CD4-positive, alpha-beta T cell treated with Interleukin-21 for 1 hour (primary cell): ENCODE measurements around the gene APOF.
"Not testable (repeated sequence)": the region's sequence is repeated elsewhere in the genome, so short reads cannot be mapped to it uniquely, and the experiment has no call there.

ENCODE experiments used
- DNase-seq: peaks from one replicate; pipeline ENCODE4 v3.0.0-alpha.2; 2020

APOF gene

DNA sequence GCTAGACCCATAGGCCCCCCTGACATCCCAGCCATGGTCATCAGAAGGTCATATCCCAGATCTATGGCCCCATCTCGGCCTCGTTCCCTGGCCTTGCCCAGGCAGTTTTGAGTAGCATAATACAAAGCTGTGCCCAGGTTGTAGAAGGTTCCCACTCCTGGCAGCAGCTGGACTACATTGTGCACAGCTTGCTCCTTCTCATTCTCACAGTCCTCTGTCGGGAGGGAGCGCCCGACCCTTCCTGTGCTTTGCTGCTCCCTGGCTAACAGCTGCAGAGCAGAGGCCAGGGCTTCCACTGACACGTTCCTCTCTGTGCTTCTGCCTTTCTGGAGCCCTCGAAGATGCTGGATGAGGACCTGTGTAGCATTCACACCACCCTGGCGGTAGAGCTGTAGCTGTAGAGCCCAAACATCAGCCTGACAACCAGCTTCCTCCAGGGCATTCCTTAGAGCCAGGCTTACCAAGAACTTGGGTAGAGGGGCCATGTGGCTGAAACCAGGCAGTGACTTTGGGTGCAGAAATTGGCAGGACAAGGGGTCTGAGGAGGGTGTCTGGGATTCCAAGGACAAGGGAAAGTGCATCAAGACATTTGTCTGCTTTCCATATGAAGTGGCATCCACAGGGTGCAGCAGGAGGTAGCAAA is 1.0 kb downstream of the APOF start:
- DNase-seq, result no peak

DNA sequence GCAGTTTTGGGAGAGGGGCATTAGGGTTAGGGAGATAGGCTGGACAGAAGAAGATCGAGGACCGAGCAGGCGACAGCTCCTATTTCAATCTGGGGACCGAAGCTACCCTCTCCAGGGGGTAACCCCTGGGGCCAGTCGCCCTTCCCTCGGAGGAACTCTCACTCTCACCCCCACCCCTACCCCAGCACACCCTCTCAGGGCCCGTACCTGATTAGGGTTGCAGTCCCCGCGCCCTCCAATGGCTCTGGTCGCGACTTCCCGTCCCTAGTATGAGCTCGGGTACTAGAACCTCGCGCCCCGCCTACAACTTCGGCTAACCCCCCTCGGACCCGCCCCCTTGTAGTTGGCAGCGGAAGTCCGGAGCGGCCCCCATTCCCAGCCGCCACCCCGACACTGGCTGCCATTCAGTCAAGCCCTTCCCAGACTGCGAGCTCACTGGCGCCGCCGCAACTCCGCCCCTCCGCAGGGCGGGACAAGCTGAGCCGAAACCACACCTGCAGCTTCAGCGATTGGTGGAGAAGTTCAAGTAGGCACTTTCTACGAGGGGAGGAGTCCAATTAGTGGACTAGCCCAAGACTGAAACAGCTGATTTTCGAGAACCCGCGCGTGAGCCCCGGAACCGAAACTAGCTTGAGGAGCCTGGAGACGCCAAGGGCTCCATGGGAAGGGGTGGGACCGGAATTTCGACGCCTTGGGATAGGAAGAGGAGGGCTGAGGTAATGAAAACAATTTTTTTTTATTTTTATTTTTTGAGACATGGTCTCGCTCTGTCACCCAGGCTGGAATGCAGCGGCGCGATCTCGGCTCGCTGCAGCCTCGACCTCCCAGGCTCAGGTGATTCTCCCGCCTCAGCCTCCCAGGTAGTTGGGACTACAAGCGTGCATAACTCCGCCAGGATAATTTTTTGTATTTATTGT is 2.5 kb downstream of the APOF start, which contains the start of gene STAT2:
Gene STAT2 (minus strand): TSS at position 257 of the 917 bp plus-strand sequence. CDS start 3,536 bp downstream, outside the sequence.
- DNase-seq, result peak; percentile 100

- peak; percentile 15 for DNase-seq
Observed at GRCh38 chr12:56358836-56359532, 3.7 kb downstream of the APOF start.

DNA sequence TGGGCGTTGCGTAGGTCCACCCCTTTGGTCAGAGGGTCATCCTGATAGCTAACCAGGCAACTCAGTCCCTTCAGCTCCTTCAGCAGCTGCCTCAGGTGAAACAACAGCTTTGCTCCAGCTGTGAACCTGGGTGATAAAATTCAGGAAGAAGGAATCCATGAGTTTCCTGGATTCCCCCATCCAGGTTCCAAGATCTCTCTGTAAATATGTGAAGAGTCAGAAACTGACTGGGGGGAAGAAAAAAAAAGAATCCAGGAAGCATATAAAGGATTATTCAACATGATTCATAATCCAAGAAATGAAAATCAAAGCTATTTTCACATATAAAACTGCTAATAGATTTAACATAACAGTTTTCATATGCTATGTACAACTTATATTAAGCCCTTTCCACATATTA is 11.3 kb downstream of the APOF start:
- no peak for DNase-seq

DNA sequence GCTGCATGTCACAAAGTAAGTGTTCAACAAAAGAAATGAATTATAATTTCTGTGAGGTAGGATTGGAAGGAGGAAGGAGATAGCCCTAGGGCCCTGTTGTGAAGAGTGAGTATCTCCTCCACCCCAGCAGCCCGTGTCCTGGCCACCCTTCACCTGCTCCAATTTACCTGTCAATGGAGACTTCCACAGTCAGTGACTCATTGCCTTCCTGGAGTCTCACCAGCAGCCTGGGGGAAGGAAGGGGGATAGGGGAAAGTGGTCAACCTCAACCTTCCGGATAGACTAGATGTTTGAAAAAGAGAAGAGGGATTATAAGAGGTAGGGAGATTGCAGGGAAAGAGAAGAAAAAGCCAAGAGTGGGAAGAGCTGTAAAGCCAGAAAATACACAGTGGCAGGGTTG is 12.0 kb downstream of the APOF start:
- no peak for DNase-seq

DNA sequence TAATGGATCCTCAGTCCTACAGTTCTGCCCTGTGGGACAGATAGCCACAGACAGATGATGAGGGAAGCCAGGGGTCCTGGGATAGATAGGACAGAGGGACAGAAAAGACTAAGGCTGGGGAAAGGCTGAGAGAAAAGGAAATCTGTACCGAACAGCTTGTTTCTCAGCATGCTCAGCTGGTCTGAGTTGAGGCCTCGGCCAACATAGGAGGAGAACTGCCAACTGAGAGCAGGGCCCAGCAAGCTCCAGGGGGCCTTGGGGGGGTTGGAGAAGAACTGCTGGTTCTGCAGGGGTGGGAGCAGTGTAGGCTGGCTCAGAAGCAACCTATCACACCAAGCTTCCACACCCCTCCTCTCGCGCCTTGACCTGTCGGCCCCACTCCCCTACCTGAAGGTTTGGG is 13.9 kb downstream of the APOF start:
- no peak for DNase-seq

GRCh38 chr12:56347255-56347654 is 15.4 kb downstream of the APOF start:
- not testable (repeated sequence) for DNase-seq

GRCh38 chr12:56346675-56347074 is 16.0 kb downstream of the APOF start:
- DNase-seq, result peak; percentile 10

- not testable (repeated sequence) for DNase-seq
Observed at GRCh38 chr12:56342290-56342689, 20.4 kb downstream of the APOF start.

GRCh38 chr12:56341616-56342015 is 21.0 kb downstream of the APOF start:
- no peak for DNase-seq

GRCh38 chr12:56339158-56339422 is 23.6 kb downstream of the APOF start:
- DNase-seq, result no peak

DNA sequence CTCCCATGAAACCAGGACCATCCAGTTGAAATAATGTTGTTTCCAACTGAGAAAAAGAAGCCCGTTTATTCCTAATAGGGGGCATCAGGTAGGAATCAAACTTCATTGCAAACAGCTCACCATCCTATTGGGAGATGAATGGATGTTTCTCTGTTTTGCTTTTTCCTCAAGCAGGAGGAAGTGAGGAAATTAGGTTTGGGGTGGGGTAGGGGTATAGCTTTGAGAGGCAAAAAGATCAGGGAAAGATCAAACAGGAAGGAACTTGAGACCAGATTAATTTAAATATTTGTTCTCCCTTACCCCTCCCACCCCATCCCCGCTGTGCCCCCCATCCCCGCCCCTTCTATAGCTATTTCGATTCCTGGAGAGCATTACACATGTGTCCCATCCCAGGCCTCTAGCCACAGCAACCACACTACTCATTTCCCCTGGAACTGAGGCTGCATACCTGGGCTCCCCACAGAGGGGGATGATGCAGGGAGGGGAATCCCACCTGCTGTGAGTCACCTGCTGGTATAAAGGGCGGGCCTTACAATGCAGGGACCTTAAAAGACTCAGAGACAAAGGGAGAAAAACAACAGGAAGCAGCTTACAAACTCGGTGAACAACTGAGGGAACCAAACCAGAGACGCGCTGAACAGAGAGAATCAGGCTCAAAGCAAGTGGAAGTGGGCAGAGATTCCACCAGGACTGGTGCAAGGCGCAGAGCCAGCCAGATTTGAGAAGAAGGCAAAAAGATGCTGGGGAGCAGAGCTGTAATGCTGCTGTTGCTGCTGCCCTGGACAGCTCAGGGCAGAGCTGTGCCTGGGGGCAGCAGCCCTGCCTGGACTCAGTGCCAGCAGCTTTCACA is 24.1 kb downstream of the APOF start, which contains the start of gene IL23A:
Gene IL23A (plus strand): TSS at position 577 of the 850 bp plus-strand sequence. CDS start 161 bp downstream, at position 738.
- DNase-seq, result peak; percentile 93

DNA sequence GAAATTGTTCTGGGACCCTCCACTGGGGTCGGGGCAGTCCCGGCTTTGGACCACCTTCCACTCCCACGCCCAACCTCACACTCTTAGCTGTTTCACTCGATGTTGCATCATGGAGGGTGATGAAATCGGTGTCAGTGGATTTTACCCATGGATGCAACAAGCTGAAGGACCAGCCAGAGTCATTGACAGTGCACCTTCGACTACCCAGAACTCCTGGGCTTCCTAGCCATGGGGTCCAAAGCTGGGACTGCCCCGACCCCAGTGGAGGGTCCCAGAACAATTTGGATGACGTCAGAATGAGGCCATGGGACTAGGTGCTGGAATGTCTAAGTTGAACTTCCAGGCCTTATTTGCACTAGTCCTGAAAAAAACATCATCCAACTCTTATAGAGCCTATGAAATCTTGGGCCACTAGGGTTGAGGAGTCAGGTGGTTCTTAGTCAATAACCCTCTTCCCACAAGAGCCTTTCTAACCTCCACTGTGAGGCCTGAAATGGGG is 24.9 kb downstream of the APOF start:
- DNase-seq, result no peak

DNA sequence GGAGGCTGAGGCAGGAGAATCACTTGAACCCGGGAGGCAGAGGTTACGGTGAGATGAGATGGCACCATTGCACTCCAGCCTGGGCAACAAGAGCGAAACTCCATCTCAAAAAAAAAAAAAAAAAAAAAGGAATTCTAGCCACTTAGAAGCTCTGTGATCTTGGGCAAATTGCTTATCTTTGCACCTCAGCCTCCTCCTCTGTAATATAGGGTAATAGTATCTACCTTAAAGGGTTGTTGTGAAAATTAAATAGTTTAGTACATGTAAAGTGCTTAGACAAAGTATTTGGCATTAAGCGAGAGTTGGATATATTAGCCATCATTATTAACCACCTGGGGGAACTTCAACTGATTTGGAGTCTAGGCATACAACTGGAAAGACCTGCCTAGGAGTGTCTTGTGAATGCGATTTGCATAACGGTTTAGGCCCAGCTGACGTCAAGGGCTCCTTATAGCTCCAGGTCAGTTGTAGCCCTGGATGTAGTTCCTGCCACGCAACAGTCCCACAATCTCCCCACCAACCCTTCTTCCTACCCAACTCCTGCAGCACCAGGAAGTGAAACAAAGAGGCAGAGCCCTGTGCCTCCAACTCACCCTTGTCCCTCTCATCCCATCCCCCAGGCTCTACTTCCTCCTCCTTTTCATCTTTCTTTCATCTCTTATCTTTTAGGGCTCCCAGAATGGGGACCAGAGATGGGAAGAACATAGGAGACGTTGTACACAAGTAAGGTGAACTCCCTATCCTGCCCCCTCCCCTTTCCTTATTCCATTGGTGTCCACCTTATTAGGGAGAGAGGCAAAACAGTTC is 26.1 kb downstream of the APOF start:
- peak; percentile 12 for DNase-seq

DNA sequence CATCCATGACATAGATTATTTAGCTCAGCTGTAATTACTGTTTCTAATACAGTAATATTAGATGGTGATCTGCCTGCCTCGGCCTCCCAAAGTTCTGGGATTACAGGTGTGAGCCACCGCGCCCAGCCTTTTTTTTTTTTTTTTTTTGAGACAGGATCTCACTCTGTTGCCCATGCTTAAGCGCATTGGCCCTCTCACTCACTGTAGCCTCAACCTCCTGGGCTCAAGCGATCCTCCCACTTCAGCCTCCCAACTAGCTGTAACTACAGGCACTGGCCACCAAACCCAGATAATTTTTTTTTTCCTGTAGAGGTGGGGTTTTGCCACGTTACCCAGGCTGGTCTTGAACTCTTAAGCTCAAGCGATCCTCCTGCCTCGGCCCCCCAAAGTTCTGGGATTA is 27.1 kb downstream of the APOF start:
- DNase-seq, result not testable (repeated sequence)

- DNase-seq, result no peak
Observed at GRCh38 chr12:56334490-56334793, 28.2 kb downstream of the APOF start.

- peak; percentile 97 for DNase-seq
Observed at GRCh38 chr12:56333679-56334489, 28.8 kb downstream of the APOF start, which contains the start of gene PAN2. Gene PAN2, minus strand, starts transcription at chr12:56334000. Its CDS starts 906 bp downstream, at chr12:56333094.

DNA sequence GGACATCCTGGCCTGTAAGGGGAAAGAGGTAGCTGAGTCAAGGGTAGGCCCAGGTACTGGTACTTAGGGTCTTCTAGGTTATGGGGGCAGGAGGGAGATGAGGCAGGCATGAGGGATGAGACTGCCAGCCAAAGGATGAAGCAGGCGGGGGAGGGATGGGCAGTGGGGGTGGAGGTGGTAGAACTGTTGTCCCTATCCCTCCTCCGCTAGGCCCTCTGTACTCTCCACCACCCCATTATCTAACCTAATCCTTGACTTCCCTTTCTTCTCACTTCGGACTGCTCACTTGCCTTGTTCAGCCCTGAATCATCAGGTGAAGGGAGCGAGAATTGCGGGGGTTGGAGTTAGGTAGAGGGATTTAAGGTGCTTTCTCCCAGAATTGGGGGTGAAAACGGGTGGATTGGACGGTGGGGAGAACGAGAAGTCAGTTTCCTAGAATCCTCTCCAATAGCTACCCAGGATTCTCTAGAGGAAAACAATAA is 29.4 kb downstream of the APOF start:
- no peak for DNase-seq

DNA sequence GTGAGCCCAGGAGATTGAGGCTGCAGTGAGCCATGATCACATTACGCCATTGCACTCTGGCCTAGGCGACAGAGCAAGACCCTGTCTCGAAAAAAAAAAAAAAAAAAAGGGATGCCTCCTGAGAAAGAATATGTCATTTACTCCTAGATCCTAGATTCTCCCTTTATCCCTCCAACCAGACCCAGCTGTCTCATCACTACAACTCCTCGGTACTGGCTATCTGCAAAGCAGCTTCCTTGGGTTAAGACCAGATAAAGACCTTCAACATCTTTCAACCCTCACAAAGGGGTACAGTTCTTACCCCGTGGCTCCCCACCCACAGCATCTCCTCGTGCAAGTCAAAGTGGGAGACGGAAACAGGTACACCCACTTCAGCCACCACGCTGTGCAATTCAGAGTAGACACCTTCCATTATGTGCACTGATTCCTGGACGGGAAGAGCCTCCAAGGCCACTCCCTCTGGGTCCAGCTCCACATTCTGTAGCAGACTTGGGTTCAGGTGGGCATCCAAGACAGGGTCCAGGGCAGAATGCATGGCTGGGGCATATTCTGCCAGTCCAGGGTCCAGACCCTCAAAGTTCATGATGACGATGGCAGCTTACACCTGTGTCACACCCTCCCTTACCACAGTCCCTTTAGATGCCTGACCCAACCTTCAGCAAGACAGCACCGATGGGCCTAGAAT is 30.0 kb downstream of the APOF start:
- DNase-seq, result no peak

GRCh38 chr12:56330936-56331490 is 31.6 kb downstream of the APOF start:
- no peak for DNase-seq
